Neural progenitor cell (in vitro differentiated cells): ENCODE measurements around the gene SDS.

Experiments used
- EZH2 ChIP-seq: fragments of 200-600 bp; sonication (generic); IDR thresholded peaks from 2 replicates; pipeline ENCODE4 v1.6.1; 2017; ENCODE audit warnings: antibody characterized with exemption, mild to moderate bottlenecking, moderate library complexity
- EZH2phosphoT487 ChIP-seq: fragments of 200-600 bp; sonication (generic); IDR thresholded peaks from 2 replicates; pipeline ENCODE4 v1.6.1; 2017; ENCODE audit warnings: antibody characterized with exemption
- TF ChIP-seq, protein P1 (sequence below): fragments of 200-600 bp; sonication (generic); IDR thresholded peaks from 2 replicates; pipeline ENCODE4 v1.5.1; 2017; ENCODE audit warnings: antibody characterized with exemption, mild to moderate bottlenecking

DNA sequence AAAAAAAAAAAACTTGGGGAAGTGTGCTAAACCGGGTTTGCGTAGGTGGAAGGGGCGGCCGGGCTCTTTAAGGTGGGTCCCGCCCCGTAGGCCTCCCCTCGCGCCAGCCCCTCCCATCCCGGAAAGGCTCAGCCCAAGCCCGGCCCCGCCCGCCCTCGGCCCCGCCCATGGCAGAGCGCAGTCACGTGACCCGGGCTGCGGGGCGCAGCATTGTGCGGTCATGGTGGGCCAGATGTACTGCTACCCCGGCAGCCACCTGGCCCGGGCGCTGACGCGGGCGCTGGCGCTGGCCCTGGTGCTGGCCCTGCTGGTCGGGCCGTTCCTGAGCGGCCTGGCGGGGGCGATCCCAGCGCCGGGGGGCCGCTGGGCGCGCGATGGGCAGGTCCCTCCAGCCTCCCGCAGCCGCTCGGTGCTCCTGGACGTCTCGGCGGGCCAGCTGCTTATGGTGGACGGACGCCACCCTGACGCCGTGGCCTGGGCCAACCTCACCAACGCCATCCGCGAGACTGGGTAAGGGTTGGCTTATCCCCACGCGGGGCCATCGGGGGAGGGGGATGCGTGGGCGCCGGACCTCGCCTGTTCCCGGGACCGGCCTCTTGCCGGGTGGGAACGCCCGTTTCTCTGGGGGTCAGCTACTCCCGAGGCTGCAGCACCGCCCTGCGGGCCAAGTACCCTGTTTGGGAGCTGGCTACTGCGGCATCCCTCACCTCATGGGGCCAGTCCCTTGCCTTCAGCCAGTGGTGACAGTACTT lies 45.1 kb downstream of the SDS start, which contains the start of gene PLBD2:
- TF ChIP-seq, protein P1, sequence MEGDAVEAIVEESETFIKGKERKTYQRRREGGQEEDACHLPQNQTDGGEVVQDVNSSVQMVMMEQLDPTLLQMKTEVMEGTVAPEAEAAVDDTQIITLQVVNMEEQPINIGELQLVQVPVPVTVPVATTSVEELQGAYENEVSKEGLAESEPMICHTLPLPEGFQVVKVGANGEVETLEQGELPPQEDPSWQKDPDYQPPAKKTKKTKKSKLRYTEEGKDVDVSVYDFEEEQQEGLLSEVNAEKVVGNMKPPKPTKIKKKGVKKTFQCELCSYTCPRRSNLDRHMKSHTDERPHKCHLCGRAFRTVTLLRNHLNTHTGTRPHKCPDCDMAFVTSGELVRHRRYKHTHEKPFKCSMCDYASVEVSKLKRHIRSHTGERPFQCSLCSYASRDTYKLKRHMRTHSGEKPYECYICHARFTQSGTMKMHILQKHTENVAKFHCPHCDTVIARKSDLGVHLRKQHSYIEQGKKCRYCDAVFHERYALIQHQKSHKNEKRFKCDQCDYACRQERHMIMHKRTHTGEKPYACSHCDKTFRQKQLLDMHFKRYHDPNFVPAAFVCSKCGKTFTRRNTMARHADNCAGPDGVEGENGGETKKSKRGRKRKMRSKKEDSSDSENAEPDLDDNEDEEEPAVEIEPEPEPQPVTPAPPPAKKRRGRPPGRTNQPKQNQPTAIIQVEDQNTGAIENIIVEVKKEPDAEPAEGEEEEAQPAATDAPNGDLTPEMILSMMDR: no peak
- TF ChIP-seq EZH2phosphoT487 (no peak), EZH2 (no peak)
